Transverse colon (tissue), 3 donors: ENCODE data around the gene AKT1S1.

Experiments used
- EP300 ChIP-seq: sonication (generic); formaldehyde crosslinking; IDR thresholded peaks from one replicate; pipeline ENCODE4 v1.6.1; 2017; ENCODE audit warnings: antibody characterized with exemption, low read depth
- POLR2A ChIP-seq: fragments of 450-650 bp; IDR thresholded peaks from one replicate; pipeline ENCODE4 v1.6.1; 2016; ENCODE audit warnings: antibody characterized with exemption, mild to moderate bottlenecking, moderate library complexity
- TF ChIP-seq, protein P1 (sequence below), 5 experiments: fragments of 200-600 bp in 3 of 5; fragments of 450-650 bp in 2 of 5; sonication (generic) in 3 of 5; IDR thresholded peaks; 1 replicate in 2 of 5; 2 replicates in 3 of 5; pipeline ENCODE4 v1.5.1; 2016 to 2017; ENCODE audit warnings: antibody characterized with exemption in 5 of 5, inconsistent platforms in 3 of 5, mild to moderate bottlenecking in 2 of 5, moderate library complexity in 1 of 5

DNA sequence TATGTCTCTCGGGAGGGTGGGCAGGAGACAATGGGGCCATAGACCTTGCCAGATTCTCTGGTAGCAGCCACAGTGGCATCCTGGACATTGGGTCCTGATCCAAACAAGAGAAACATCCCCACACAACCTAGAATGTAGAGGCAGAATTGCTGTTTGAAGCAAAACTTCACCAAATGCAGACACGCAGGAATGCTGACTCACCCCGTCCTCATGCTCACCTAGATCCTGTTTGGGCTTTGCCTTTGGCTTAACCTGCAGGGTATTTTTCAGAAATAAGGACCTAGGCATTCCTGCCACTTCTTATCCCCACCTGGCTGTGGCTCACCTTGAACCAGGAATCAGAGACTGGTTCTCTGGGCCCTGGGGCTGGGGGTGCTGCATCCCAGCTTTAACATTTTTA is 7.6 kb upstream of the AKT1S1 start:
- no peak for TF ChIP-seq POLR2A
- TF ChIP-seq, protein P1, sequence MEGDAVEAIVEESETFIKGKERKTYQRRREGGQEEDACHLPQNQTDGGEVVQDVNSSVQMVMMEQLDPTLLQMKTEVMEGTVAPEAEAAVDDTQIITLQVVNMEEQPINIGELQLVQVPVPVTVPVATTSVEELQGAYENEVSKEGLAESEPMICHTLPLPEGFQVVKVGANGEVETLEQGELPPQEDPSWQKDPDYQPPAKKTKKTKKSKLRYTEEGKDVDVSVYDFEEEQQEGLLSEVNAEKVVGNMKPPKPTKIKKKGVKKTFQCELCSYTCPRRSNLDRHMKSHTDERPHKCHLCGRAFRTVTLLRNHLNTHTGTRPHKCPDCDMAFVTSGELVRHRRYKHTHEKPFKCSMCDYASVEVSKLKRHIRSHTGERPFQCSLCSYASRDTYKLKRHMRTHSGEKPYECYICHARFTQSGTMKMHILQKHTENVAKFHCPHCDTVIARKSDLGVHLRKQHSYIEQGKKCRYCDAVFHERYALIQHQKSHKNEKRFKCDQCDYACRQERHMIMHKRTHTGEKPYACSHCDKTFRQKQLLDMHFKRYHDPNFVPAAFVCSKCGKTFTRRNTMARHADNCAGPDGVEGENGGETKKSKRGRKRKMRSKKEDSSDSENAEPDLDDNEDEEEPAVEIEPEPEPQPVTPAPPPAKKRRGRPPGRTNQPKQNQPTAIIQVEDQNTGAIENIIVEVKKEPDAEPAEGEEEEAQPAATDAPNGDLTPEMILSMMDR (IDR thresholded peaks at IDR 0.05): no peak
- no peak for TF ChIP-seq EP300
